B cell (primary cell): ENCODE measurements around the gene B3GALT6. TPM values are rescaled to one million over a fixed set of nuclear protein-coding genes. Genes with fewer than 3 reads are reported as not detected.

Experiments used
- ATAC-seq: fragments of 200-7000 bp; cut with Tn5 transposase; one replicate; pipeline ENCODE4 v1.10.0; 2021; ENCODE audit warnings: low read depth, mild to moderate bottlenecking, moderate number of reproducible peaks, moderate library complexity
- CTCF ChIA-PET: fragments of 350-600 bp; sonication (Branson Sonifier 250); formaldehyde crosslinking; loops from one replicate; lab custom pipeline; 2021; ENCODE audit warnings: antibody characterized with exemption, inconsistent platforms; lab: Charles Lee
- POLR2A ChIA-PET: fragments of 350-600 bp; sonication (Branson Sonifier 250); formaldehyde crosslinking; loops from one replicate; lab custom pipeline; 2021; ENCODE audit warnings: antibody characterized with exemption; lab: Charles Lee
- DNase-seq: peaks from one replicate; pipeline ENCODE4 v3.0.0; 2013
- H2AFZ ChIP-seq: 2 replicates; pipeline ENCODE4 v1.6.1; 2012; ENCODE audit warnings: mild to moderate bottlenecking, low read depth, low read length; ENCODE audit not compliant: insufficient read depth, poor library complexity, severe bottlenecking
- H3K27ac ChIP-seq, 2 donors: 1 replicate in 1 of 2; 2 replicates in 1 of 2; pipeline ENCODE4 v1.5.1; 2012 to 2013; ENCODE audit warnings: low read length in 2 of 2, mild to moderate bottlenecking in 2 of 2, moderate library complexity in 1 of 2
- H3K27me3 ChIP-seq, 4 experiments: fragments of 200-600 bp in 1 of 4; sonication (generic) in 1 of 4; replicated peaks in 1 of 4; 1 replicate in 2 of 4; 2 replicates in 2 of 4; pipeline versions ENCODE4 v1.6.1 to v1.7.0; 2013 to 2016; ENCODE audit warnings: low read length in 3 of 4, mild to moderate bottlenecking in 2 of 4, mixed read lengths in 1 of 4, moderate library complexity in 1 of 4; ENCODE audit not compliant: insufficient read depth in 4 of 4, control insufficient read depth in 3 of 4; ENCODE audit errors: control extremely low read depth in 1 of 4
- H3K36me3 ChIP-seq, 2 experiments: replicated peaks in 1 of 2; 1 replicate in 1 of 2; 2 replicates in 1 of 2; pipeline versions ENCODE4 v1.6.1 to v1.7.1; 2013; ENCODE audit warnings: low read length in 1 of 2; ENCODE audit not compliant: insufficient read depth in 2 of 2, control insufficient read depth in 1 of 2; ENCODE audit errors: control extremely low read depth in 1 of 2, extremely low read depth in 1 of 2
- H3K4me1 ChIP-seq, 2 donors: fragments of 200-600 bp in 1 of 2; sonication (generic) in 1 of 2; 1 replicate in 1 of 2; 2 replicates in 1 of 2; pipeline versions ENCODE4 v1.5.1 to v1.6.1; 2013 to 2017; ENCODE audit warnings: low read length in 2 of 2; ENCODE audit not compliant: control insufficient read depth in 2 of 2, insufficient read depth in 2 of 2
- H3K4me2 ChIP-seq: replicated peaks from 2 replicates; pipeline ENCODE3; 2012; ENCODE audit warnings: mild to moderate bottlenecking, low read depth, low read length; ENCODE audit not compliant: poor library complexity, severe bottlenecking
- H3K4me3 ChIP-seq, 5 experiments: fragments of 200-600 bp in 1 of 5; sonication (generic) in 1 of 5; 1 replicate in 3 of 5; 2 replicates in 2 of 5; pipeline versions ENCODE4 v1.5.1 to v1.7.0; 2011 to 2016; ENCODE audit warnings: low read length in 4 of 5, mild to moderate bottlenecking in 4 of 5, low read depth in 2 of 5, control low read depth in 1 of 5, moderate library complexity in 1 of 5; ENCODE audit not compliant: insufficient read depth in 1 of 5; ENCODE audit errors: control extremely low read depth in 1 of 5, extremely low read depth in 1 of 5
- H3K79me2 ChIP-seq: fragments of 200-600 bp; sonication (generic); one replicate; pipeline ENCODE4 v1.6.0; 2016; ENCODE audit warnings: low read length; ENCODE audit not compliant: control insufficient read depth, insufficient read depth
- H3K9ac ChIP-seq: fragments of 200-600 bp; sonication (generic); 2 replicates; pipeline ENCODE4 v1.6.1; 2017; ENCODE audit warnings: mild to moderate bottlenecking, low read length, moderate library complexity
- H3K9me3 ChIP-seq, 3 donors: one replicate each; pipeline versions ENCODE4 v1.6.1 to v1.7.1; 2013; ENCODE audit warnings: low read length in 2 of 3; ENCODE audit not compliant: control insufficient read depth in 2 of 3, insufficient read depth in 1 of 3; ENCODE audit errors: control extremely low read depth in 1 of 3
- H4K20me1 ChIP-seq: 2 replicates; pipeline ENCODE4 v1.6.0; 2012; ENCODE audit warnings: mild to moderate bottlenecking, low read length; ENCODE audit not compliant: insufficient read depth, control insufficient read depth, poor library complexity, severe bottlenecking
- H3K27ac Mint-ChIP-seq: one replicate; pipeline ENCODE4 v1.8.0; 2021; ENCODE audit warnings: mixed read lengths
- H3K27me3 Mint-ChIP-seq: one replicate; pipeline ENCODE4 v1.8.0; 2021; ENCODE audit warnings: mixed read lengths
- H3K4me1 Mint-ChIP-seq: one replicate; pipeline ENCODE4 v1.8.0; 2021; ENCODE audit warnings: mixed read lengths
- H3K4me3 Mint-ChIP-seq: one replicate; pipeline ENCODE4 v1.8.0; 2021; ENCODE audit warnings: mixed read lengths
- H3K9me3 Mint-ChIP-seq: one replicate; pipeline ENCODE4 v1.8.0; 2022; ENCODE audit warnings: mixed read lengths; ENCODE audit not compliant: insufficient read depth
- EZH2 ChIP-seq: IDR thresholded peaks from 2 replicates; pipeline ENCODE4 v1.6.1; 2012; ENCODE audit warnings: borderline replicate concordance, low read depth, mild to moderate bottlenecking, moderate library complexity, low read length; ENCODE audit not compliant: insufficient read depth, poor library complexity, severe bottlenecking
- WGBS: methylation state at CpG from one replicate; pipeline ENCODE4 v1.1.5; 2013; ENCODE audit warnings: missing lambda C conversion rate; ENCODE audit not compliant: insufficient coverage; 5-methylcytosine and 5-hydroxymethylcytosine counted together
- intact Hi-C: fragments of 100-400 bp; cut with micrococcal nuclease; formaldehyde crosslinking; loops from one replicate; pipeline ENCODE4 v1.10.0; 2022
- polyA plus RNA-seq: library from polyadenylated mRNA; depleted of rRNA; stranded (reverse); fragments of >200 nt; gene quantifications from 2 replicates; pipeline ENCODE4 v1.2.3, GENCODE V29; 2012
- total RNA-seq, 2 donors: library from RNA; stranded (reverse); fragments of 120-200 nt in 1 of 2; gene quantifications; 1 replicate in 1 of 2; 2 replicates in 1 of 2; pipeline versions ENCODE4 v1.2.3 to v1.2.4, GENCODE V29; 2013 to 2022
- TF ChIP-seq, protein P1 (sequence below): fragments of 200-600 bp; IDR thresholded peaks from one replicate; pipeline ENCODE4 v1.8.0; 2022; ENCODE audit warnings: antibody characterized with exemption, mild to moderate bottlenecking

The B3GALT6 gene
- total and polyA plus RNA-seq, 2 donors (not counting 1 experiment from before 2014, with no cell fraction given) = 5.9 to 21.0 TPM

DNA sequence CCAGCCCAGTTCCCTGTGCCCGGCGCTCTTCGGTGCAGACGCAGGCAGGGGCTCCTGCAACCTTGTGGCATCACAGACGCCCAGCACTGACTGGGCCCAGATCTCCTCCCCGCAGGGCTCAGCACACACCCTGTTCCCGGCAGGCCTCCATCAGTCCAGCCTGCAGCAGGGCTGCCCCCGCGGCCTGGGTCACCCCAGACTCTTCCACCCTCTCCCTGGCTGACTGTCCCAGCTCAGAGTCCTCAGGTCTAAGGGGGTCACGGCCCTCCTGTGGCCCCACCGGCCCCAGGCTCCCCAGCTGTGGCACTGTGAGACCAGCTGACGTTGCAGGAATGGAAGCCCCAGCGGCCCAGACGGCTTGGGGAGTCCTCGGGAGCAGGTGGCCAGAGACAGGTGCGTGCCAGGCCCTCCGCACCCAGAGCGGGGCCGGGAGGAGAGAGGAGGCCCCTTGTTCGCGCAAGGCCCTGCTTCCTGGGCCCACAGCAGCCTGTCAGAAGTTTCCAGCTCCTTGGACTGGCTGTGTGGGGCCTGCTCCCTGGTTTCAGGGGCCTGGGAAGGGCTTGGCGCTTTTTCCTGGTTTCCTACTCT is 4.2 kb downstream of the B3GALT6 start:
- peaks cover 0 to 5% (median 0%) of the 10 kb centered on the region in 3 donors for H3K9me3 ChIP-seq
- Mint-ChIP-seq H3K27ac (no peak overlapping the region), H3K9me3 (no peaks in the 10 kb centered on the region), H3K27me3 (no peaks in the 10 kb centered on the region), H3K4me1 (peaks cover 26% of the 10 kb centered on the region), H3K4me3 (no peak overlapping the region)
- CTCF ChIA-PET = interaction anchor here (1.3 kb wide), 1 partner anchor 114 kb away, joined by 5 read pairs; no protein-coding TSS in a partner anchor
- no peak overlapping the region for H3K4me3 ChIP-seq
- DNase-seq (no peak), ATAC-seq (no peak)
- peaks cover 0 to 8% of the 10 kb centered on the region in 2 experiments for H3K36me3 ChIP-seq
- peaks cover 23 to 24% of the 10 kb centered on the region in 2 donors for H3K4me1 ChIP-seq
- no peak overlapping the region for H3K27ac ChIP-seq
- intact Hi-C loops = loop anchor here (10.0 kb wide), 1 partner anchor 201 kb away; no protein-coding TSS in a partner anchor
- no peak overlapping the region for H3K4me2 ChIP-seq
- no peak overlapping the region for H3K9ac ChIP-seq
- H2AFZ ChIP-seq = no peak overlapping the region
- peaks cover 29% of the 10 kb centered on the region for H4K20me1 ChIP-seq
- no peak for TF ChIP-seq EZH2
- TF ChIP-seq, protein P1, sequence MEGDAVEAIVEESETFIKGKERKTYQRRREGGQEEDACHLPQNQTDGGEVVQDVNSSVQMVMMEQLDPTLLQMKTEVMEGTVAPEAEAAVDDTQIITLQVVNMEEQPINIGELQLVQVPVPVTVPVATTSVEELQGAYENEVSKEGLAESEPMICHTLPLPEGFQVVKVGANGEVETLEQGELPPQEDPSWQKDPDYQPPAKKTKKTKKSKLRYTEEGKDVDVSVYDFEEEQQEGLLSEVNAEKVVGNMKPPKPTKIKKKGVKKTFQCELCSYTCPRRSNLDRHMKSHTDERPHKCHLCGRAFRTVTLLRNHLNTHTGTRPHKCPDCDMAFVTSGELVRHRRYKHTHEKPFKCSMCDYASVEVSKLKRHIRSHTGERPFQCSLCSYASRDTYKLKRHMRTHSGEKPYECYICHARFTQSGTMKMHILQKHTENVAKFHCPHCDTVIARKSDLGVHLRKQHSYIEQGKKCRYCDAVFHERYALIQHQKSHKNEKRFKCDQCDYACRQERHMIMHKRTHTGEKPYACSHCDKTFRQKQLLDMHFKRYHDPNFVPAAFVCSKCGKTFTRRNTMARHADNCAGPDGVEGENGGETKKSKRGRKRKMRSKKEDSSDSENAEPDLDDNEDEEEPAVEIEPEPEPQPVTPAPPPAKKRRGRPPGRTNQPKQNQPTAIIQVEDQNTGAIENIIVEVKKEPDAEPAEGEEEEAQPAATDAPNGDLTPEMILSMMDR = no peak
- POLR2A ChIA-PET = no interaction called here
- H3K79me2 ChIP-seq = peaks cover 27% of the 10 kb centered on the region
- peaks cover 0 to 28% (median 8%) of the 10 kb centered on the region in 4 experiments for H3K27me3 ChIP-seq
- 89% methylated on average over 22 of the region's 22 CpGs for WGBS
